IMR-90 (cell line): Measurements from ENCODE around the gene KCTD3. TPM values are rescaled to one million over a fixed set of nuclear protein-coding genes. Genes with fewer than 3 reads are reported as not detected.

Experiments
- ATAC-seq: fragments of 200-7000 bp; cut with Tn5 transposase; 2 replicates; pipeline ENCODE4 v1.9.1; 2020; ENCODE audit warnings: low read depth, mild to moderate bottlenecking, moderate library complexity
- BruUV-seq: library from RNA; stranded (reverse); fragments of 400-500 nt; replicated peaks from 2 replicates; lab custom pipeline; 2021; lab: Mats Ljungman, UMichigan
- CTCF ChIA-PET: fragments of 300-600 bp; formaldehyde crosslinking; extraction: SDS; loops from one replicate; lab custom pipeline; 2021; ENCODE audit warnings: antibody characterized with exemption; lab: Yijun Ruan, JAX
- POLR2A ChIA-PET: fragments of 300-600 bp; sonication (Branson Sonifier 250); formaldehyde crosslinking; loops from one replicate; lab custom pipeline; 2022; ENCODE audit warnings: antibody characterized with exemption; ENCODE audit not compliant: unreplicated experiment; lab: Charles Lee
- DNase-seq: peaks from one replicate; pipeline ENCODE4 v3.0.0; 2013
- H2AFZ ChIP-seq: replicated peaks from 2 replicates; pipeline ENCODE3; 2013; ENCODE audit warnings: low read length, mild to moderate bottlenecking; ENCODE audit not compliant: poor library complexity
- H2AK5ac ChIP-seq: 2 replicates; pipeline ENCODE4 v1.6.1; 2013; ENCODE audit warnings: low read depth, low read length, inconsistent platforms
- H2AK9ac ChIP-seq: replicated peaks from 2 replicates; pipeline ENCODE3; 2013; ENCODE audit warnings: mild to moderate bottlenecking, low read depth, low read length, moderate library complexity; ENCODE audit not compliant: poor library complexity
- H2BK120ac ChIP-seq: 2 replicates; pipeline ENCODE4 v1.6.1; 2013; ENCODE audit warnings: low read depth, low read length, inconsistent platforms
- H2BK15ac ChIP-seq: 3 replicates; pipeline ENCODE4 v1.6.1; 2013; ENCODE audit warnings: low read depth, low read length, inconsistent platforms
- H2BK20ac ChIP-seq: 2 replicates; pipeline ENCODE4 v1.6.1; 2013; ENCODE audit warnings: low read depth, mild to moderate bottlenecking, inconsistent platforms, low read length, moderate library complexity
- H2BK5ac ChIP-seq: 2 replicates; pipeline ENCODE4 v1.6.1; 2013; ENCODE audit warnings: mild to moderate bottlenecking, low read depth, low read length, inconsistent platforms; ENCODE audit not compliant: poor library complexity, severe bottlenecking
- H3K14ac ChIP-seq: replicated peaks from 2 replicates; pipeline ENCODE4 v1.6.1; 2013; ENCODE audit warnings: low read depth, low read length, inconsistent platforms
- H3K18ac ChIP-seq: 2 replicates; pipeline ENCODE4 v1.6.1; 2013; ENCODE audit warnings: low read depth, low read length, control low read depth
- H3K23ac ChIP-seq: 2 replicates; pipeline ENCODE4 v1.6.1; 2013; ENCODE audit warnings: low read depth, low read length, inconsistent platforms
- H3K27ac ChIP-seq: 2 replicates; pipeline ENCODE4 v1.5.1; 2013; ENCODE audit warnings: mild to moderate bottlenecking, control low read depth, low read length; ENCODE audit not compliant: insufficient read depth
- H3K27me3 ChIP-seq: 2 replicates; pipeline ENCODE4 v1.6.1; 2013; ENCODE audit warnings: low read length; ENCODE audit not compliant: control insufficient read depth, insufficient read depth
- H3K36me3 ChIP-seq: 2 replicates; pipeline ENCODE4 v1.6.1; 2013; ENCODE audit warnings: low read length, mixed read lengths; ENCODE audit not compliant: control insufficient read depth, insufficient read depth
- H3K4ac ChIP-seq: 2 replicates; pipeline ENCODE4 v1.6.1; 2013; ENCODE audit warnings: low read depth, low read length, inconsistent platforms
- H3K4me1 ChIP-seq: 2 replicates; pipeline ENCODE4 v1.6.1; 2013; ENCODE audit warnings: low read length, mixed read lengths; ENCODE audit not compliant: control insufficient read depth, insufficient read depth
- H3K4me2 ChIP-seq: 2 replicates; pipeline ENCODE4 v1.6.1; 2013; ENCODE audit warnings: low read depth, mild to moderate bottlenecking, control low read depth, low read length, moderate library complexity
- H3K4me3 ChIP-seq: 2 replicates; pipeline ENCODE4 v1.5.1; 2013; ENCODE audit warnings: low read depth, mild to moderate bottlenecking, control low read depth, low read length, moderate library complexity; ENCODE audit not compliant: insufficient read depth
- H3K56ac ChIP-seq: 2 replicates; pipeline ENCODE4 v1.6.1; 2013; ENCODE audit warnings: low read length, inconsistent platforms; ENCODE audit not compliant: insufficient read depth; ENCODE audit errors: extremely low read depth
- H3K79me1 ChIP-seq, 2 experiments: 2 replicates each; pipeline ENCODE4 v1.6.1; 2013; ENCODE audit warnings: low read length in 2 of 2, inconsistent platforms in 1 of 2, low read depth in 1 of 2
- H3K9ac ChIP-seq: 2 replicates; pipeline ENCODE4 v1.6.1; 2013; ENCODE audit warnings: low read depth, low read length, control low read depth
- H3K9me1 ChIP-seq: 2 replicates; pipeline ENCODE4 v1.6.1; 2013; ENCODE audit warnings: low read length, inconsistent platforms; ENCODE audit not compliant: insufficient read depth
- H3K9me3 ChIP-seq: 2 replicates; pipeline ENCODE4 v1.6.1; 2013; ENCODE audit warnings: low read length; ENCODE audit not compliant: control insufficient read depth, insufficient read depth
- H4K20me1 ChIP-seq: 2 replicates; pipeline ENCODE4 v1.6.1; 2013; ENCODE audit warnings: low read length, inconsistent platforms; ENCODE audit not compliant: insufficient read depth
- H4K5ac ChIP-seq: 2 replicates; pipeline ENCODE4 v1.6.1; 2013; ENCODE audit warnings: mild to moderate bottlenecking, low read depth, low read length, control low read depth
- H4K8ac ChIP-seq, 2 experiments: 2 replicates each; pipeline ENCODE4 v1.6.1; 2013; ENCODE audit warnings: low read depth in 2 of 2, low read length in 2 of 2, control low read depth in 1 of 2, inconsistent platforms in 1 of 2
- H4K91ac ChIP-seq: 2 replicates; pipeline ENCODE4 v1.6.1; 2013; ENCODE audit warnings: low read depth, low read length, inconsistent platforms; ENCODE audit not compliant: insufficient read depth
- BHLHE40 ChIP-seq: fragments of 150-350 bp; IDR thresholded peaks from 2 replicates; pipeline ENCODE4 v1.6.1; 2016; ENCODE audit warnings: mild to moderate bottlenecking, low read depth, low read length
- CEBPB ChIP-seq: IDR thresholded peaks from 2 replicates; pipeline ENCODE4 v1.6.1; 2012; ENCODE audit warnings: low read depth, low read length, improper control_type of control experiment
- CHD1 ChIP-seq: IDR thresholded peaks from 2 replicates; pipeline ENCODE4 v1.6.1; 2012; ENCODE audit warnings: low read depth, low read length, improper control_type of control experiment
- CTCF ChIP-seq: conservative IDR thresholded peaks from 2 replicates; pipeline ENCODE4 v1.5.1; 2012; ENCODE audit warnings: mild to moderate bottlenecking, low read depth, low read length, improper control_type of control experiment
- ELK1 ChIP-seq: fragments of 150-350 bp; IDR thresholded peaks from 2 replicates; pipeline ENCODE4 v1.6.1; 2016; ENCODE audit warnings: low read depth, mild to moderate bottlenecking, low read length, moderate library complexity, borderline replicate concordance
- FOS ChIP-seq: fragments of 150-350 bp; IDR thresholded peaks from 2 replicates; pipeline ENCODE4 v1.6.1; 2016; ENCODE audit warnings: low read depth, low read length
- MAFK ChIP-seq: IDR thresholded peaks from 2 replicates; pipeline ENCODE4 v1.6.1; 2012; ENCODE audit warnings: low read depth, low read length, improper control_type of control experiment
- MAZ ChIP-seq: IDR thresholded peaks from 2 replicates; pipeline ENCODE4 v1.6.1; 2012; ENCODE audit warnings: low read depth, mild to moderate bottlenecking, low read length, improper control_type of control experiment, moderate library complexity, borderline replicate concordance
- MXI1 ChIP-seq: IDR thresholded peaks from 2 replicates; pipeline ENCODE4 v1.6.1; 2012; ENCODE audit warnings: low read depth, mild to moderate bottlenecking, low read length, moderate library complexity, borderline replicate concordance
- NFE2L2 ChIP-seq: fragments of 150-350 bp; IDR thresholded peaks from 2 replicates; pipeline ENCODE4 v1.6.1; 2016; ENCODE audit warnings: low read depth, mild to moderate bottlenecking, low read length
- POLR2A ChIP-seq: IDR thresholded peaks from 2 replicates; pipeline ENCODE4 v1.6.1; 2012; ENCODE audit warnings: mild to moderate bottlenecking, low read depth, low read length
- RAD21 ChIP-seq: IDR thresholded peaks from 2 replicates; pipeline ENCODE4 v1.6.1; 2012; ENCODE audit warnings: low read length, improper control_type of control experiment
- RCOR1 ChIP-seq: IDR thresholded peaks from 2 replicates; pipeline ENCODE4 v1.6.1; 2012; ENCODE audit warnings: mild to moderate bottlenecking, low read length, improper control_type of control experiment; ENCODE audit not compliant: insufficient replicate concordance
- RFX5 ChIP-seq: IDR thresholded peaks from 2 replicates; pipeline ENCODE4 v1.8.0; 2012; ENCODE audit warnings: low read depth, mild to moderate bottlenecking, low read length, moderate library complexity
- SMC3 ChIP-seq: fragments of 150-350 bp; IDR thresholded peaks from 2 replicates; pipeline ENCODE4 v1.6.1; 2016; ENCODE audit warnings: low read depth, mild to moderate bottlenecking, antibody characterized with exemption, low read length, moderate library complexity
- WGBS, 2 experiments: methylation state at CpG; one replicate each; pipeline versions ENCODE4 v1.1.5 to v1.1.7; 2013; ENCODE audit warnings: missing lambda C conversion rate in 2 of 2; ENCODE audit not compliant: insufficient read length in 1 of 2; ENCODE audit errors: extremely low coverage in 2 of 2; 5-methylcytosine and 5-hydroxymethylcytosine counted together
- dilution Hi-C: fragments of 300-500 bp; cut with HindIII; formaldehyde crosslinking; loops from one replicate; pipeline ENCODE4 v1.14.3; 2018; ENCODE audit warnings: low sequenced_read_pairs; ENCODE audit not compliant: unreplicated experiment
- in situ Hi-C: fragments of 300-500 bp; cut with MboI; formaldehyde crosslinking; loops from 3 replicates; pipeline ENCODE4 v1.14.3; 2019; ENCODE audit warnings: low sequenced_read_pairs, inconsistent platforms, mixed read lengths
- intact Hi-C: fragments of 100-400 bp; cut with micrococcal nuclease; formaldehyde crosslinking; loops from 2 replicates; pipeline ENCODE4 v1.10.0; 2022
- polyA plus RNA-seq, 3 experiments: library from polyadenylated mRNA; depleted of rRNA; stranded (reverse); fragments of >200 nt; gene quantifications; 2 replicates each; pipeline ENCODE4 v1.2.3, GENCODE V29; 2012; ENCODE audit warnings: low replicate concordance in 1 of 3
- total RNA-seq: library from RNA; depleted of rRNA; stranded (reverse); fragments of >200 nt; gene quantifications from 2 replicates; pipeline ENCODE4 v1.2.3, GENCODE V29; 2012
- TF ChIP-seq, protein P1 (sequence below): fragments of 150-350 bp; IDR thresholded peaks from 2 replicates; pipeline ENCODE4 v1.6.1; 2017; ENCODE audit warnings: mild to moderate bottlenecking, antibody characterized with exemption, low read length, low read depth

KCTD3 gene
- total and polyA plus RNA-seq, 2 of the 4 experiments (the other 2 are of a cell fraction): 43.6 to 49.5 TPM

GRCh38 chr1:215651867-215652266 is 84.8 kb downstream of the KCTD3 start:
- no peak overlapping the region for H2AK9ac ChIP-seq
- no TSS peak for BruUV-seq

More at GRCh38 chr1:215651867-215652266, 84.8 kb downstream of the KCTD3 start:
- POLR2A ChIA-PET: no interaction called here
- H3K9ac ChIP-seq: no peak overlapping the region
- H3K14ac ChIP-seq: no peak overlapping the region
- H3K56ac ChIP-seq: no peak overlapping the region
- no peak overlapping the region for H3K4me2 ChIP-seq
- no peak overlapping the region for H2BK20ac ChIP-seq
- ATAC-seq (no peak), DNase-seq (no peak)
- no peak overlapping the region for H3K23ac ChIP-seq
- no peak overlapping the region for H2AK5ac ChIP-seq
- no peak overlapping the region for H2AFZ ChIP-seq
- no peak overlapping the region for H2BK120ac ChIP-seq
- H3K4me1 ChIP-seq: peaks cover 2% of the 10 kb centered on the region; the same call in 1 of the 2 replicates
- no peak overlapping the region for H2BK5ac ChIP-seq
- no peak overlapping the region for H2BK15ac ChIP-seq
- CTCF ChIA-PET: interaction anchor here (1.5 kb wide), 1 partner anchor 10 kb away, joined by 4 read pairs; no protein-coding TSS in a partner anchor
- dilution Hi-C loops (no loop called here), intact Hi-C loops (no loop called here), in situ Hi-C loops (no loop called here)
- no peaks in the 10 kb centered on the region for H3K79me1 ChIP-seq
- H4K91ac ChIP-seq: no peak overlapping the region
- no peaks in the 10 kb centered on the region for H3K9me3 ChIP-seq
- no CpG with 5 or more reads among the region's 3 CpGs for WGBS, 2 experiments
- H3K9me1 ChIP-seq: no peaks in the 10 kb centered on the region
- H3K36me3 ChIP-seq: no peaks in the 10 kb centered on the region
- H3K18ac ChIP-seq: no peak overlapping the region
- H3K27ac ChIP-seq: no peak overlapping the region
- H4K8ac ChIP-seq: no peak overlapping the region
- H3K4ac ChIP-seq: no peak overlapping the region
- H3K27me3 ChIP-seq: no peaks in the 10 kb centered on the region
- H3K4me3 ChIP-seq: no peak overlapping the region
- TF ChIP-seq RAD21: no peak
- no peak for TF ChIP-seq RFX5
- no peak for TF ChIP-seq CHD1
- TF ChIP-seq, protein P1, sequence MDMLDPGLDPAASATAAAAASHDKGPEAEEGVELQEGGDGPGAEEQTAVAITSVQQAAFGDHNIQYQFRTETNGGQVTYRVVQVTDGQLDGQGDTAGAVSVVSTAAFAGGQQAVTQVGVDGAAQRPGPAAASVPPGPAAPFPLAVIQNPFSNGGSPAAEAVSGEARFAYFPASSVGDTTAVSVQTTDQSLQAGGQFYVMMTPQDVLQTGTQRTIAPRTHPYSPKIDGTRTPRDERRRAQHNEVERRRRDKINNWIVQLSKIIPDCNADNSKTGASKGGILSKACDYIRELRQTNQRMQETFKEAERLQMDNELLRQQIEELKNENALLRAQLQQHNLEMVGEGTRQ: no peak
- no peak for TF ChIP-seq RCOR1
- no peak for TF ChIP-seq CTCF
- TF ChIP-seq ELK1: no peak
- TF ChIP-seq CEBPB: no peak
- TF ChIP-seq SMC3: no peak
- TF ChIP-seq MXI1: no peak
- TF ChIP-seq BHLHE40: no peak
- no peak for TF ChIP-seq MAFK
- no peak for TF ChIP-seq FOS
- TF ChIP-seq POLR2A: no peak
- no peak for TF ChIP-seq MAZ
- TF ChIP-seq NFE2L2: no peak
- H4K20me1 ChIP-seq: no peaks in the 10 kb centered on the region
- no peak overlapping the region for H4K5ac ChIP-seq
